Neural progenitor cell (in vitro differentiated cells): ENCODE measurements around the gene HOXA13.

Experiments
- CTCF ChIP-seq: fragments of 200-600 bp; sonication (generic); IDR thresholded peaks from 2 replicates; pipeline ENCODE4 v1.5.1; 2017; ENCODE audit warnings: antibody characterized with exemption, mild to moderate bottlenecking
- EZH2phosphoT487 ChIP-seq: fragments of 200-600 bp; sonication (generic); IDR thresholded peaks from 2 replicates; pipeline ENCODE4 v1.6.1; 2017; ENCODE audit warnings: antibody characterized with exemption

- TF ChIP-seq CTCF (no peak), EZH2phosphoT487 (no peak)
These were observed 14.5 kb upstream of the HOXA13 start for GRCh38 chr7:27214239-27214950.
